Gastrocnemius medialis (tissue), 4 donors: ENCODE data around the gene RGMA. TPM values are rescaled to one million over a fixed set of nuclear protein-coding genes. Genes with fewer than 3 reads are reported as not detected.

Source experiments
- ATAC-seq, 2 donors: fragments of 150-250 bp; one replicate each; pipeline ENCODE4 v1.9.1; 2016
- DNase-seq, 2 donors: peaks; one replicate each; pipeline ENCODE4 v3.0.0-alpha.2; 2019
- H3K27ac ChIP-seq, 4 donors: fragments of 200-600 bp; sonication (generic); 1 replicate in 1 of 4; 2 replicates in 3 of 4; pipeline ENCODE4 v1.5.1; 2016 to 2018; ENCODE audit warnings: mild to moderate bottlenecking in 2 of 4, moderate library complexity in 1 of 4
- H3K27me3 ChIP-seq, 3 donors: fragments of 200-600 bp; sonication (generic) in 2 of 3; 1 replicate in 1 of 3; 2 replicates in 2 of 3; pipeline versions ENCODE4 v1.5.1 to v1.6.0; 2016 to 2019; ENCODE audit warnings: mild to moderate bottlenecking in 1 of 3, moderate library complexity in 1 of 3
- H3K36me3 ChIP-seq, 2 donors: fragments of 200-600 bp; sonication (generic) in 1 of 2; one replicate each; pipeline ENCODE4 v1.5.1; 2017 to 2018
- H3K4me1 ChIP-seq, 2 donors: fragments of 200-600 bp; sonication (generic) in 1 of 2; one replicate each; pipeline ENCODE4 v1.5.1; 2016 to 2017; ENCODE audit warnings: mild to moderate bottlenecking in 2 of 2
- H3K4me3 ChIP-seq, 4 donors: fragments of 200-600 bp; sonication (generic) in 3 of 4; 1 replicate in 1 of 4; 2 replicates in 3 of 4; pipeline ENCODE4 v1.5.1; 2016 to 2019; ENCODE audit warnings: mild to moderate bottlenecking in 2 of 4
- H3K9me3 ChIP-seq, 3 donors: fragments of 200-600 bp; sonication (generic) in 2 of 3; 1 replicate in 1 of 3; 2 replicates in 2 of 3; pipeline ENCODE4 v1.5.1; 2016 to 2019
- POLR2A ChIP-seq, 2 donors: fragments of 450-650 bp; IDR thresholded peaks; one replicate each; pipeline ENCODE4 v1.6.1; 2017; ENCODE audit warnings: antibody characterized with exemption in 2 of 2, mild to moderate bottlenecking in 2 of 2, moderate library complexity in 2 of 2
- in situ Hi-C, 4 donors: fragments of 200-750 bp; cut with MboI; loops; one replicate each; pipeline versions ENCODE4 v1.15.0 to v1.8.0; 2017; ENCODE audit warnings: low sequenced_read_pairs in 4 of 4
- intact Hi-C: fragments of 100-400 bp; cut with DNase I; formaldehyde crosslinking; loops from one replicate; pipeline ENCODE4 v1.15.1; 2023; ENCODE audit warnings: low total_unique reads
- total RNA-seq, 4 donors: library from RNA; depleted of rRNA; stranded (reverse); fragments of >200 nt; gene quantifications; one replicate each; pipeline versions ENCODE4 v1.1.0 to v1.2.3, GENCODE V29; 2016
- TF ChIP-seq, protein P1 (sequence below), 5 experiments: fragments of 450-650 bp in 3 of 5; fragments of 200-600 bp in 2 of 5; sonication (generic) in 2 of 5; IDR thresholded peaks in 4 of 5; conservative IDR thresholded peaks in 1 of 5; 1 replicate in 4 of 5; 2 replicates in 1 of 5; pipeline ENCODE4 v1.5.1; 2016 to 2019; ENCODE audit warnings: antibody characterized with exemption in 5 of 5, mild to moderate bottlenecking in 3 of 5, moderate library complexity in 3 of 5

Gene RGMA
- total RNA-seq, 4 donors from 2014 or later: 150 to 290 (median 184) TPM

DNA sequence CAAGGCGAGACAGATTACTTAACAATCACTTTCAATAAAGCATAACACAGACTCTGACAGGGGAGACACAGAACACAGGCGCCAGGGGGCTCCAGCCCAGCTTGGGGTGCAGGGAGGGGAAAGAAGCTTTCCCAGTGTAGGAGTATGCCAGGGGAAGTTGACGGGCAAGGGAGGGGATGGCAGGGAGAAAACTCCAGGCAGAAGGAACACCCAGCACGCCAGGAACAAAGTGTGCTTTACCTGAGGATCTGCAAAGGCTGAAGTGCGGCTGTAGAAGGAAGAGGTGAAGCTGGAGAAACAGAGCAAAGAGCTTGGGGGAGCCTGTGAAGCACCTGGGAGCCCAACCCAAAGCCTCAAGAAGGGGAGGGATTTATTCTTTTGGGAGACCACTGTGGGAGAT lies 12.1 kb downstream of the RGMA start:
- H3K27ac ChIP-seq: peak overlapping the region; percentile 94 to 98 (median 96)
- H3K27me3 ChIP-seq: no peaks in the 10 kb centered on the region
- peaks cover 75 to 82% of the 10 kb centered on the region in 2 donors for H3K4me1 ChIP-seq
- intact Hi-C loops: no loop called here
- in situ Hi-C loops: loop anchor here in 1 of 4 donors (25.0 kb wide), 1 partner anchor 385 kb away; no protein-coding TSS in a partner anchor
- ATAC-seq: peak; percentile 44 to 69
- DNase-seq: peak; percentile 52 to 60
- no peaks in the 10 kb centered on the region for H3K9me3 ChIP-seq
- TF ChIP-seq, protein P1, sequence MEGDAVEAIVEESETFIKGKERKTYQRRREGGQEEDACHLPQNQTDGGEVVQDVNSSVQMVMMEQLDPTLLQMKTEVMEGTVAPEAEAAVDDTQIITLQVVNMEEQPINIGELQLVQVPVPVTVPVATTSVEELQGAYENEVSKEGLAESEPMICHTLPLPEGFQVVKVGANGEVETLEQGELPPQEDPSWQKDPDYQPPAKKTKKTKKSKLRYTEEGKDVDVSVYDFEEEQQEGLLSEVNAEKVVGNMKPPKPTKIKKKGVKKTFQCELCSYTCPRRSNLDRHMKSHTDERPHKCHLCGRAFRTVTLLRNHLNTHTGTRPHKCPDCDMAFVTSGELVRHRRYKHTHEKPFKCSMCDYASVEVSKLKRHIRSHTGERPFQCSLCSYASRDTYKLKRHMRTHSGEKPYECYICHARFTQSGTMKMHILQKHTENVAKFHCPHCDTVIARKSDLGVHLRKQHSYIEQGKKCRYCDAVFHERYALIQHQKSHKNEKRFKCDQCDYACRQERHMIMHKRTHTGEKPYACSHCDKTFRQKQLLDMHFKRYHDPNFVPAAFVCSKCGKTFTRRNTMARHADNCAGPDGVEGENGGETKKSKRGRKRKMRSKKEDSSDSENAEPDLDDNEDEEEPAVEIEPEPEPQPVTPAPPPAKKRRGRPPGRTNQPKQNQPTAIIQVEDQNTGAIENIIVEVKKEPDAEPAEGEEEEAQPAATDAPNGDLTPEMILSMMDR (IDR thresholded peaks at IDR 0.05 in 4 of 5, conservative IDR thresholded peaks at IDR 0.05 in 1 of 5): no peak
- TF ChIP-seq POLR2A (IDR thresholded peaks at IDR 0.05): no peak
- no peaks in the 10 kb centered on the region for H3K36me3 ChIP-seq
- H3K4me3 ChIP-seq: peak overlapping the region in 3 of 4 donors; percentile 12 to 36 (median 21)

DNA sequence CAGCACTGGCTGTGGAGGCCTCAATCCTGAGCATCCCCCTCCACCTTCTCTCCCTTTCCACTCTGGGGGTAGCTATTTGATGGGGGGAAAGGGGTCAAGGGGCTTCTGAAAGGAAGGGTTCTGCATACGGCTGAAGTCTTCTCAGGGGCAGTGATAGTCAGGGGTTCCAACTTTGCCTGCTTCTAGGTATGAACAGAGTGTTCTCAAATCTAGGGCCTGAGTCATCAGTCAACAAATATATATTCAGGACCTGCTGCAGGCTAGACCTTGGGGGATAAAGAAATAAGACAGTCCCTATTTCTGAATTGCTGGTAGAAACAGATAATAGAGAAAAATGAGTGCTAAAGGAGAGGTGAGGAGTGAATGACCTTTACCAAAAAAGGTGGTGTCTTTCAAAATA lies 12.8 kb downstream of the RGMA start:
- no peak for DNase-seq
- in situ Hi-C loops: loop anchor here in 1 of 4 donors (25.0 kb wide), 1 partner anchor 386 kb away; no protein-coding TSS in a partner anchor
- peak; percentile 55 to 76 for ATAC-seq

DNA sequence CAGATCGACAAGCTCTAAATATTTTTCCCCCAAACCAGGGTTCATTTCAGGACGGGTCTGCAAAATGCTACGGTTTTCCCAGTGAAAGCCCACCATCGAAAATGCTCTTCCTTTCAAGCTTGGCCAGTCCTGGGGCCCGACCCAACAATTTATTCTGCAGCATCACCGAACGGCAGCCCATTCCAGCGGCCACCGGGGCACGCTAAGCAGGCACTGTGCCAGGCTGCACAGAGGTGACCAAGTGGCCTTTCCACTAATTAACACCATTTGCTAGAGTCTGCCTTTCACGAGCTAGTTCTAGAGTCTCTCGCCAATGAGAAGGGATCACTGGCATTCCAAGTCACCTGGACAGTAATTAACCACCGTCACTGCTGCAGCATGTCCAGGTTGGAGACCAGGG lies 14.4 kb downstream of the RGMA start:
- ATAC-seq: no peak
- intact Hi-C loops: loop anchor here (5.0 kb wide), 1 partner anchor 152 kb away; no protein-coding TSS in a partner anchor
- peaks cover 69 to 87% of the 10 kb centered on the region in 2 donors for H3K4me1 ChIP-seq
- DNase-seq: no peak
- H3K4me3 ChIP-seq: no peak overlapping the region
- H3K36me3 ChIP-seq: no peaks in the 10 kb centered on the region
- no peaks in the 10 kb centered on the region for H3K9me3 ChIP-seq
- no peaks in the 10 kb centered on the region for H3K27me3 ChIP-seq
- H3K27ac ChIP-seq: peak overlapping the region; percentile 94 to 98 (median 96)
- no peak for TF ChIP-seq POLR2A (IDR thresholded peaks at IDR 0.05)
- TF ChIP-seq, protein P1 (IDR thresholded peaks at IDR 0.05 in 4 of 5, conservative IDR thresholded peaks at IDR 0.05 in 1 of 5): no peak
- in situ Hi-C loops: loop anchor here in 1 of 4 donors (25.0 kb wide), 1 partner anchor 913 kb away; no protein-coding TSS in a partner anchor

More for the DNA sequence above, 12.8 kb downstream of the RGMA start:
- Histone ChIP-seq H3K4me3 (peak overlapping the region in 2 of 4 donors; percentile 12 to 36), H3K27me3 (no peaks in the 10 kb centered on the region), H3K36me3 (no peaks in the 10 kb centered on the region), H3K27ac (peak overlapping the region; percentile 94 to 98 (median 96)), H3K9me3 (no peaks in the 10 kb centered on the region), H3K4me1 (peaks cover 69 to 82% of the 10 kb centered on the region in 2 donors)
- no peak for TF ChIP-seq POLR2A (IDR thresholded peaks at IDR 0.05)
- TF ChIP-seq, protein P1 (IDR thresholded peaks at IDR 0.05 in 4 of 5, conservative IDR thresholded peaks at IDR 0.05 in 1 of 5): no peak
- intact Hi-C loops: no loop called here

DNA sequence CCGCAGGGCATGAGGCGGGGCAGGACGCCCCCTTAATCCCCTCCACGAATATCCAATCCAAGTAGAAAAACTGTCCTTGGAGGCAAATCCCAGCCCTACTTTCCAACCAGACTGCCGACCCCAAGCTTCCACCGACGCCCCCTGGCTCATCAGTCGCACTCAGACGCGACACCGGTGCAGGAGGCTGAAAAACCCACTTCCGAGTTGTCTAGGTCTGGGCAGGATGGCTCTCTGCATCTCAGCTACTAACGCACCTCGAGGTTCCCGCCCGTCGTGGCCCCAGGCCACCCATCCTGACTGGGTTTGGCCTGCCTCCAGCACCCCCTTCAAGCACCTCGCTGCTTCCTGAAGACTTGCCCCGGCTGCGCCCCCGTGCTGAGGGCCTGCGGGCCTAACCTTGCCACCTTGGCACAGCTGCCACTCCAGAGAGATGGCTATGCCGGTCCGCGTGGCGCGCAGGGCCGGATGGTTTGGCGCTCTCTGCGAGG lies 15.5 kb downstream of the RGMA start:
- TF ChIP-seq, protein P1 (IDR thresholded peaks at IDR 0.05 in 4 of 5, conservative IDR thresholded peaks at IDR 0.05 in 1 of 5): no peak
- no peak for TF ChIP-seq POLR2A (IDR thresholded peaks at IDR 0.05)
- Histone ChIP-seq H3K4me3 (peak overlapping the region; percentile 41 to 93 (median 58)), H3K27ac (peak overlapping the region; percentile 94 to 98 (median 96)), H3K27me3 (no peaks in the 10 kb centered on the region), H3K4me1 (peaks cover 71 to 88% of the 10 kb centered on the region in 2 donors), H3K36me3 (no peaks in the 10 kb centered on the region), H3K9me3 (no peaks in the 10 kb centered on the region)
- DNase-seq (peak in 1 of 2 donors; percentile 59), ATAC-seq (peak in 1 of 2 donors; percentile 9)
- intact Hi-C loops (loop anchor here (5.0 kb wide), 1 partner anchor 151 kb away; no protein-coding TSS in a partner anchor), in situ Hi-C loops (loop anchor here in 1 of 4 donors (25.0 kb wide), 1 partner anchor 914 kb away; no protein-coding TSS in a partner anchor)
